Left lung (tissue), 14 donors: ENCODE measurements around the gene PHF8. TPM values are rescaled to one million over a fixed set of nuclear protein-coding genes. Genes with fewer than 3 reads are reported as not detected.

Experiments
- ATAC-seq: fragments of 200-7000 bp; cut with Tn5 transposase; one replicate; pipeline ENCODE4 v1.9.1; 2020; ENCODE audit warnings: moderate library complexity
- DNase-seq, 4 donors: peaks; one replicate each; pipeline ENCODE4 v3.0.0-alpha.2; 2013 to 2020
- H3K27ac ChIP-seq, 2 donors: fragments of 200-600 bp; sonication (generic) in 1 of 2; one replicate each; pipeline versions ENCODE4 v1.5.0 to v1.8.0; 2020 to 2021
- H3K27me3 ChIP-seq, 2 donors: fragments of 200-600 bp; sonication (generic) in 1 of 2; one replicate each; pipeline versions ENCODE4 v1.5.0 to v1.8.0; 2020 to 2021
- H3K36me3 ChIP-seq, 2 donors: fragments of 200-600 bp; sonication (generic) in 1 of 2; one replicate each; pipeline versions ENCODE4 v1.5.0 to v1.8.0; 2020 to 2021
- H3K4me1 ChIP-seq, 2 donors: fragments of 200-600 bp; one replicate each; pipeline ENCODE4 v1.8.0; 2021
- H3K4me3 ChIP-seq, 2 donors: fragments of 200-600 bp; sonication (generic) in 1 of 2; one replicate each; pipeline versions ENCODE4 v1.5.0 to v1.8.0; 2020 to 2021; ENCODE audit warnings: mild to moderate bottlenecking in 1 of 2
- H3K9me3 ChIP-seq, 2 donors: fragments of 200-600 bp; sonication (generic) in 1 of 2; one replicate each; pipeline versions ENCODE4 v1.5.0 to v1.8.0; 2020 to 2021
- CTCF ChIP-seq, 2 donors: fragments of 200-600 bp; sonication (generic) in 1 of 2; IDR thresholded peaks; one replicate each; pipeline versions ENCODE4 v1.5.0 to v1.8.0; 2021; ENCODE audit warnings: antibody characterized with exemption in 2 of 2
- intact Hi-C, 2 donors: fragments of 100-400 bp; cut with DNase I; formaldehyde crosslinking; loops; one replicate each; pipeline versions ENCODE4 v1.11.2 to v1.14.2; 2022
- long read RNA-seq, 12 donors: library from polyadenylated mRNA in 2 of 12; unstranded in 2 of 12; transcript quantifications; one replicate each; pipeline ENCODE4 v2.0.0 and lab custom pipeline, GENCODE V29; 2019 to 2026
- polyA plus RNA-seq, 6 donors: library from polyadenylated mRNA; unstranded; fragments of 120-200 nt; gene quantifications; one replicate each; pipeline ENCODE4 v1.2.1, GENCODE V29; 2013; ENCODE audit not compliant: insufficient read length in 6 of 6
- total RNA-seq, 2 donors: library from RNA; stranded (reverse); fragmentation: NEBNext Ultra II Directional; extraction: Animal tissue kit (Norgen Biotek cat#: 25700); gene quantifications; one replicate each; pipeline ENCODE4 v1.2.1, GENCODE V29; 2021
- donor health status: DM: no; HTN: yes; CAD: no.
- donor health status: DM: no; HTN: no; CAD: no.

The PHF8 gene
- 10 to 100 TPM; 19.9 to 24.3 TPM for total RNA-seq
- polyA plus RNA-seq = 10 to 100 TPM; 28.4 to 31.5 (median 29.5) TPM
- long read RNA-seq, donor 1 = 0 reads
- long read RNA-seq, donor 2, partial matches to known transcripts = 0 of 1 reads
- long read RNA-seq, donor 2, other reads (novel, unspliced or antisense) = 0 of 1 reads
- long read RNA-seq, donor 3 = 0 reads
- long read RNA-seq, donor 4, partial matches to known transcripts = 1 of 2 reads
- long read RNA-seq, donor 4, other reads (novel, unspliced or antisense) = 1 of 2 reads
- long read RNA-seq, donor 5, full-length matches to known transcripts = 1 of 1 reads
- long read RNA-seq, donor 5, partial matches to known transcripts = 0 of 1 reads
- long read RNA-seq, donor 5, other reads (novel, unspliced or antisense) = 0 of 1 reads
- long read RNA-seq, donor 6, full-length matches to known transcripts = 1 of 1 reads
- long read RNA-seq, donor 6, partial matches to known transcripts = 0 of 1 reads
- long read RNA-seq, donor 6, other reads (novel, unspliced or antisense) = 0 of 1 reads
- long read RNA-seq, donor 7 = 0 reads
- long read RNA-seq, donor 8 = 0 reads
- long read RNA-seq, donor 9 = 0 reads
- long read RNA-seq, donor 10 = 0 reads
- long read RNA-seq, donor 11 = 0 reads
- long read RNA-seq, donor 12, full-length matches to known transcripts = 1 of 1 reads
- long read RNA-seq, donor 12, partial matches to known transcripts = 0 of 1 reads
- long read RNA-seq, donor 12, other reads (novel, unspliced or antisense) = 0 of 1 reads

GRCh38 chrX:54044126-54044876 lies at the start of gene PHF8:
PHF8 (minus strand) TSS chrX:54044473; CDS start chrX:54042728, 1,745 bp downstream.
- intact Hi-C loops = no loop called here
- peaks cover 0 to 11% of the 10 kb centered on the region in 2 donors for H3K36me3 ChIP-seq
- peak within 1 kb of the TSS; percentile 45 to 60 for H3K4me3 ChIP-seq
- DNase-seq (peak; percentile 88 to 97 (median 96)), ATAC-seq (peak; percentile 91)
- no peaks in the 10 kb centered on the region for H3K27me3 ChIP-seq
- H3K9me3 ChIP-seq = no peaks in the 10 kb centered on the region
- no peaks in the 10 kb centered on the region for H3K4me1 ChIP-seq
- H3K27ac ChIP-seq = peak within 1 kb of the TSS; percentile 94 to 97
- TF ChIP-seq CTCF (IDR thresholded peaks at IDR 0.05) = no peak

- ATAC-seq = no peak
- intact Hi-C loops = no loop called here
These were observed 49.3 kb upstream of the PHF8 start for GRCh38 chrX:54093571-54093970.

GRCh38 chrX:54093159-54093558 lies 48.9 kb upstream of the PHF8 start:
- Histone ChIP-seq H3K27ac (no peak overlapping the region), H3K4me1 (no peaks in the 10 kb centered on the region), H3K4me3 (no peak overlapping the region), H3K9me3 (no peaks in the 10 kb centered on the region), H3K36me3 (no peaks in the 10 kb centered on the region), H3K27me3 (no peaks in the 10 kb centered on the region)
- DNase-seq (no peak), ATAC-seq (no peak)
- no peak for TF ChIP-seq CTCF (IDR thresholded peaks at IDR 0.05)
- intact Hi-C loops = no loop called here

More at GRCh38 chrX:54093571-54093970, 49.3 kb upstream of the PHF8 start:
- no peak overlapping the region for H3K4me3 ChIP-seq
- no peaks in the 10 kb centered on the region for H3K4me1 ChIP-seq
- no peaks in the 10 kb centered on the region for H3K27me3 ChIP-seq
- no peak overlapping the region for H3K27ac ChIP-seq
- DNase-seq = no peak
- TF ChIP-seq CTCF (IDR thresholded peaks at IDR 0.05) = no peak
- H3K36me3 ChIP-seq = no peaks in the 10 kb centered on the region
- no peaks in the 10 kb centered on the region for H3K9me3 ChIP-seq

DNA sequence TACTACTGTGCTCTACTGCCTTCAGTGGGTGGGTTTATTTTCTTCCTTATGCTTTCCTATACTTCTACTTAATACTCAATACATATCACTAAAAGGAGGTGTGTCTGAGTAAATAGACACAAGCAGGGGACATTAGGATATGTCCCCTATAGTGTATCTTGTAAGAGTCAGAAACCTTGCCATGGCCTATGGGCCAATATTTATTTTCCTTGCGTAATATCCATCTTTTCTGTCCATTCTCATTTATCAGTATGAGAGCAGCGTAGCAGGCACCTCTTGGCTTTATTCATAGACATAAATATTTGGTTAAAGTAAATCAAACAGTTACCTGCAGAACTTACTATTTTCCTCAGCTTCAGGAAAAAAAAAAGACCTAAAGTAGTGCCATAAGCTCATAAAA lies 46.6 kb upstream of the PHF8 start:
- Histone ChIP-seq H3K27me3 (no peaks in the 10 kb centered on the region), H3K4me3 (no peak overlapping the region), H3K27ac (no peak overlapping the region), H3K36me3 (no peaks in the 10 kb centered on the region), H3K4me1 (no peaks in the 10 kb centered on the region), H3K9me3 (no peaks in the 10 kb centered on the region)
- intact Hi-C loops = no loop called here
- ATAC-seq = no peak
- no peak for TF ChIP-seq CTCF (IDR thresholded peaks at IDR 0.05)
- DNase-seq = no peak
